ENCODE measurements around the gene MYADML2.
"Not testable (repeated sequence)": the region's sequence is repeated elsewhere in the genome, so short reads cannot be mapped to it uniquely, and the experiment has no call there.

Gene MYADML2, protein sequence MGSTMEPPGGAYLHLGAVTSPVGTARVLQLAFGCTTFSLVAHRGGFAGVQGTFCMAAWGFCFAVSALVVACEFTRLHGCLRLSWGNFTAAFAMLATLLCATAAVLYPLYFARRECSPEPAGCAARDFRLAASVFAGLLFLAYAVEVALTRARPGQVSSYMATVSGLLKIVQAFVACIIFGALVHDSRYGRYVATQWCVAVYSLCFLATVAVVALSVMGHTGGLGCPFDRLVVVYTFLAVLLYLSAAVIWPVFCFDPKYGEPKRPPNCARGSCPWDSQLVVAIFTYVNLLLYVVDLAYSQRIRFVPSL

DNA sequence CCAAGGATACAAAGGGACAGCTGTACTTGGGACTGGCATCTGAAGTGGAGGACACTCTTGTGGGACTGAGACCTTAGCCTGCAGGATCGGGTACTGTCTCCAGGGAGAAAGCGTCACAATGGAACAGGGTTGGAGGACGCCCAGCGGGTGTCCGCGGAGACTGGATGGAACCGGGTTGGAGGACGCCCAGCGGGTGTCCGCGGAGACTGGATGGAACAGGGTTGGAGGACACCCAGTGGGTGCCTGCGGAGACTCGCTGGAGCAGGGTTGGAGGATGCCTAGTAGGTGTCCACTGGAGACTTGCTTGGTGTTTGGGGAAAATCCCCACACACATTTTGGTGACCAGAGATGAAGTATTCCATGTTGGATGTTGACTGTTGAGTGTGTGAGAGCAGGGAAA, at the start of gene MYADML2:
Gene MYADML2, minus strand, starts transcription at position 45 of the 400 bp plus-strand sequence. CDS start 5,492 bp downstream, outside the sequence.
- DNase-seq (ENCODE audit: low read depth): no peak

- DNase-seq (ENCODE audit: low read depth): no peak
Measured at GRCh38 chr17:81996232-81996756, 49.3 kb upstream of the MYADML2 start.

GRCh38 chr17:81995463-81996231, 48.6 kb upstream of the MYADML2 start:
- DNase-seq (ENCODE audit: low read depth): no peak

DNA sequence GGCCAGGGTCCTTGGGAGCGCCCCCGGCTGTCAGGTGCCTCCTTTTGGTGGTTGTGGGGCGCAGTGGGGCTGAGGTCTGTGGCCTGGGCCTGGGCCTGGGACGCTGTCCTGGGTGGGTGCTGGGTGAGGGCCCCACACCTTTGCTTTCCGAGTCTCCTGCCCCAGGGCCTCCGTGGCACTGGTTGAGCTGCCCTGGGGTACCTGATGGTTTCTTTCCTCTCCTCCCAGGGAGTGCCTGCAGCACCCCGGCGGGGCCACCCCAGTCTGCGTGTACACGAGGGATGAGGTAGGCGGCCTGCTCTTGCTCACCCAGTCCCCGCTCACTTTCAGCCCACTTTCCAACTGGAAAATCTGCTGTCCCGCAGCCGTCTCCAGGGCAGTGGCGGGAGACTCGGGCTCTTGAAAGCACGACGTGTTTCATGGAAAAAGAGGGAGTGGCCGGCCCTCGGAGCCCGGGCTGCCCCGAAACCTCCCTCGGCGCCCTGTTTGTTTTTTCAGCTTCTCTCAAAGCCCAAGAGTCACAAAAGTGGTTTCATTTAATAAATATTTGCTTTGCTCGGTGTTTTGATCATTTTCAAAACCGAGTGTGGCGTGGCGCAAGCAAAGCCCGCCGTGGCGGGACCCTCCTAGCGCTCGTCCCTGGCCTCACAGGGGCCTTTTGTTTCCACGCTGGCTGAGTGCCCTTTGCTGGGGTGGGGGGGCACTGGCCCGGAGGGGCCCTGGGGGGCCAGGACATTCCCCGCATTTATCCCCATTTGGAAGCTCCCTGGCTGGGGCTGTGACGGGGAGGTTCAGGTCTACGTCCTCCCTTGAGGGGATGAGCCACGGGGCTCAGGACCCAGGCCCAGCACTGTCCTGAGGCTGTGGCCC, 47.8 kb upstream of the MYADML2 start:
- no peak for DNase-seq (ENCODE audit: low read depth)

- no peak for DNase-seq (ENCODE audit: low read depth)
Measured at GRCh38 chr17:81993729-81994592, 46.9 kb upstream of the MYADML2 start.

GRCh38 chr17:81992306-81993102, 45.5 kb upstream of the MYADML2 start:
- no peak for DNase-seq (ENCODE audit: low read depth)

DNA sequence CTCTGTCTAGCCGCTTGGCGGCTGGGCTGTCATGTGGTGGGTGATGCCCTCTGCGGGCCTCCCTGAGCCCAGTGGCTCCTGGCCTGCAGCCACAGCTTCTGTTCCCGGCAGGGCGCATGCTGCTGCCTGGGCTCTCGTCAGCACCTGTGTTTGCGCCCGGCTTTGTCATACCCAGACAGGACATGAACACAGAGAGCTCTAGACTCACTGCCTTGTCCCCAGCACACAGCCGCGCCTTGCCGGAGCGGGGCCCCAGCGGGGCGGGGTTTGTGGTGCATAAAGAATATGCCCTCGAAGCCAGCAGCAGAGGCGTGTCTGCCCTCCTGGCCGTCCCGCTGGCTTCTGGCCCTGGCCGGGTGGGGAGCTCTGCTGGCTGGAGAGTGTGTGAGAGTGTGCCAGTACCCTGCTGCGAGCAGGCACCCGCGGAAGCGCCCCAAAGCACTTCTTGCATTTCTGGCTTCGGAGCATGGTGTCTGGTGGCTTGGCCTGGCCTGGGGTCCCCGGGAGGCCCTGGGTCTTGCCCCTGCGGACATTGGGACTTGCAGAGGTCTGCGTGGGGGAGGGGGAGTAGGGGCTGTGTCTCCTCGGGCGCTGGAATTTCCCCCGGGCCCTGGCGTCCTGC, 44.8 kb upstream of the MYADML2 start:
- no peak for DNase-seq (ENCODE audit: low read depth)

GRCh38 chr17:81990836-81991683, 44.0 kb upstream of the MYADML2 start:
- no peak for DNase-seq (ENCODE audit: low read depth)

DNA sequence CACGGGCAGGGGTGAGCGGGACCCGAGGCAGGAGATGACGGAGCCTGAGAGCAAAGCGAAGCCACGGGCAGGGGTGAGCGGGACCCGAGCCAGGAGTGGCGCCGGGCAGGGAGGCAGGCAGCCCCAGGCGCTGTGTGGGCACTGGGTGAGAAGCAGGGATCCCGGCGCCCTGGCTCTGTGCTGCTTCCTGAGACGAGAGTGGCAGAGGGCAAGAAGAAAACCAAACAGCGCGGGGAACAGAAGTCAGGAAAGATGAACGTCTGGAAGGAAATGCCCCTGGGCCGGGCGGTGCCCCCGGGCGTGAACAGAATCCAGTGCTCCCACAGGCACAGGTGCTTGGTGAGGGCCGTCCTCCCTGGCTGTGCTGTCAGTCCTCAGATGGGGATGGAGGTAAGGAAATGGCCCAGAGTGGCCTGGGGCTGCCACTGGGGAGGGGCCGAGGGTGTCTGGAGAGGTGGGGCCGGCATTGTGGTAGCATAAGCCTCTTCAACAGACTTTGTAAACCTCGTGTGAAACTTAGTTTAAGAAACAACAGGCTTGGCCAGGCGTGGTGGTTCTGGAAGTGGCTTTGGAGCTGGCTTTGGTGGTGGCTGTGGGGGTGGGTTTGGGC, 40.2 kb upstream of the MYADML2 start:
- DNase-seq (ENCODE audit: low read depth): no peak

GRCh38 chr17:81986606-81987005, 39.6 kb upstream of the MYADML2 start:
- no peak for DNase-seq (ENCODE audit: low read depth)

DNA sequence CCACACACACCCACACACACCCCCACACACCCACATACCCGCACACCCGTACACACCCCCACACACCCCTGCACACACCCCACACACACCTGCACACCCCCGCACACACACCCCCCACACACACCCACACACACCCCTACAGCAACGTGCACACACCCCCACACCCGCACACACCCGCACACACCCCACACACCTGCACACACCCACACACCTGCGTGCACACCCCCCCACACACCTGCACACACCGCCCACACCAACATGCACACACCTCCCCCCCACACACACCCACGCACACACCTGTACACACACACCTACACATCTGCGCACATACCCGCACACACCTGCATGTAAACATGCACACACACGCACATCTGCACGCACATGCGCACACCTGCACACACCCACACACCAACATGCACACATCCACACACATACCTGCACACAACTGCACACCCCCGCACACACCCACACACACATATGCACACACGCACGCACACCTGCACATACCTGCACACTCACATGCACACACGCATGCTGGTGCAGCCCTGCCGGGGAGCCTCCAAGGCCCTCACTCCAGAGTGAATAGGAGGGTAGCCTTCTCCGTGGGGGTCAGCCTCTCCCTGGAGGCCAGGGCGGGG, 37.9 kb upstream of the MYADML2 start:
- DNase-seq (ENCODE audit: low read depth): no peak

- DNase-seq (ENCODE audit: low read depth): no peak
Measured at GRCh38 chr17:81983639-81984373, 36.8 kb upstream of the MYADML2 start.

- no peak for DNase-seq (ENCODE audit: low read depth)
Measured at GRCh38 chr17:81983011-81983638, 36.1 kb upstream of the MYADML2 start.

- DNase-seq (ENCODE audit: low read depth): not testable (repeated sequence)
Measured at GRCh38 chr17:81981511-81981910, 34.5 kb upstream of the MYADML2 start.

DNA sequence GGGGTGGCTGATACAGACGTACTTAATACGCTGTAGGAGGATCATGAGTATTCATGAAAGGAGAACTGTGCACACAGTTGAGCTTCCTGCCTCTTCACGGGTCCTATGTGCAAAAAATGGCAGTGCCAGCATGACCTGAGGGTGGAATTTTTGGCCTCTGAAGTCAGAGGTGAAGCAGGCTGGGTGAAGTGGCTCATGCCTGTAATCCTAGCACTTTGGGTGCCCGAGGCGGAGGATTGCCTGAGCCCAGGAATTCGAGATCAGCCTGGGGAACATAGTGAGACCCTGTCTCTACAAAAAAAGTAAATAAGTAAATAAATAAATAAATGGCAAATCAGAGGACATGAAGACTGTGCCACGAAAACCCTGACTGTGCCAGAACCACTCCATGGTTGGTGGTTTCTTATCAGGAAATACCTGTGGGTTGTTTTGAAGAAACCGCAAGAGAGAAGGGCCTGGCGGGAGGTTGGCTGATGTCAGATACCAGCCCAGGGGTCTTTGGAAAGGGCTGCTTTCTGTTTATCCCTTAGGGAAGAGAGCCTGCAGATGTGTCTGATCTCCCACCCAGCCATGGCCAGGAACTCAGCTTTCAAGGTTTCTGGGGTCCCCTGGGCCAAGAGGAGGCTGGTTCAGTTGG, 33.8 kb upstream of the MYADML2 start:
- no peak for DNase-seq (ENCODE audit: low read depth)

- no peak for DNase-seq (ENCODE audit: low read depth)
Measured at GRCh38 chr17:81980122-81980521, 33.1 kb upstream of the MYADML2 start.
